ENCODE measurements around the gene UFD1.
A peak's percentile ranks its signal among the peaks of the same experiment; 100 is the strongest.

Gene UFD1

DNA sequence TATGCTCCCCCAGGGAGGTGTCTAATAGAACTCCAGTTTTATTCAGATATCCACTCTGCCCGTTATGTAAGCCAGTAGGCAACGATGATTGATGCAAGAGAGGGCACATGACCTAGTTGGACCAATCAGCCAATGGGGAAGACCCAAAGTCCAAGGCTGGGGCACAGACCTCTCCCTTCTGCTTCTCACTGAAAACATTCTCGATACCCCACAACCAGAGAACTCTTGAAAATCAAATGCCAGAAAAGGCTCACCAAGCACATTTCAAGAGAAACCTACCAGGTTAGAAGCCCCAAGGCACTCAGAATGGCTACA is 54.9 kb downstream of the UFD1 start:
- DNase-seq (ENCODE audit: low spot score) = no peak

- no peak for DNase-seq (ENCODE audit: low spot score)
Observed at GRCh38 chr22:19422440-19423301, 56.3 kb downstream of the UFD1 start.

GRCh38 chr22:19420321-19420720 is 58.7 kb downstream of the UFD1 start:
- DNase-seq (ENCODE audit: low spot score) = no peak

DNA sequence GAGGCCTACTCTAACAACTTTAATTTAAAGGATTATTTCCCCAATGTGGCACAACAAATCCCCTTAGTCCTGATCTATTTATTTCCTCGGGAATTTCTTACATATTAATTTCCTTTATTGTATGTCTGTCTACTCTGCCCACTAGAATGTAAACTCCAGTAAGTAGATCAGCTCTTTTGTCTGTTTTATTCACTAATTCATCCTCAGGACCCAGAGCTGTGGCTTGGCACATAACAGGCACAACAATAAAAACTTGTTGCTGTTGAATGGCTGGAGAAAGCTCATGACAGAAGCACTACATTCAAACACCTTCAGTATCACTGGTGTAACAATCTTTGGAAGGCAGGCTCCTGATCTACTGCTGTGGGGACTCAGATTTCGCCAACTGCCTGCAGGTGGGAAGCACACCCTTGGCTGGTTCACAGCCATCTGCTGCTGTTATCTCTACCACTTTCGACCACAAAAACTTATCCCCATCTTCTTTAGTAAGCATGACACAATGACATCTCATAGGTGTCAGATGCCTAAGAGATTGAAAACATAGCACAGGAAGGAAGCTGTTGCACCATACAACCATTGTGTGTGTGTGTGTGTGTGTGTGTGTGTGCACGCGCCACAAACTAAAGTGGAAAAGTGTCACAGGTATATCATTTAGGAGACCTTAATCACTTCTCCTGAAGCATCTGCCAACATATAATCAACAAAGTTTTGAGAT is 59.4 kb downstream of the UFD1 start:
- no peak for DNase-seq (ENCODE audit: low spot score)

DNA sequence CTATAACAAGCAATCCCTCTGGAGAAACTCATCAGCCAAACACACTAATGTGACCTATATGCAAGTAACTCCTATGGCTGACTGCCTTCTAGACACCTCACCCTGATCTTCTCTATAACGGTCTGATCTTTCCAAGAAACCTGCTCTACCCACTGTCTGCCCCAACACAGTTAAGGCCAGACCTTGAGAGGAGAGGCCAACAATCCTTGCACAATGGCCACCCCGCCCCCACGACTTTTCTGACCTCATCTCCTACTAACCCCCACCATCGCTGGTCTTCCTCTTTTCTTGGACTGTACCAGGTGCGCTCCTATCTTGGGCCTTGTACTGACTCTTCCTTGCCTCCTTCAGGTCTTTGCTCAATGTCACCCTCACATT is 59.9 kb downstream of the UFD1 start:
- no peak for DNase-seq (ENCODE audit: low spot score)

DNA sequence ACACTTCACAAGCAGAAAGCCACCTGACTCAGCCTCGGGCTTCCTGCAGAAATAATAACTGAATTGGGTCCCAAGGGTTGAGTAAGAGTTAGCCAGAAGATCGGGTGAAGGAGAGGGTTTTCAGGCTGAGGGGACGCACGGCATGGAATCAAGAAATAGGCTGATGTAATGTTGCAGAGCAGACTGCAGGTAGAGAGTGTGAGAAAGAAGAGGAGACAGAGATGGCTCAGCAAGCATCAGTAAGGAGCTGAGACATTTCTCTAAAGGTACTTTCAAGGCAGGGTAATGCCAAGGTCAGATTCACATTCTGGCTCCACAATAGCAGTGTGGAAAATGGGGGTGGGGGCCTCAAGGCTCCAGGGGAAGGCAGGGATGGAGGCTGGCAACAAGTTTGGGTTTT is 66.1 kb downstream of the UFD1 start:
- DNase-seq (ENCODE audit: low spot score) = no peak

DNA sequence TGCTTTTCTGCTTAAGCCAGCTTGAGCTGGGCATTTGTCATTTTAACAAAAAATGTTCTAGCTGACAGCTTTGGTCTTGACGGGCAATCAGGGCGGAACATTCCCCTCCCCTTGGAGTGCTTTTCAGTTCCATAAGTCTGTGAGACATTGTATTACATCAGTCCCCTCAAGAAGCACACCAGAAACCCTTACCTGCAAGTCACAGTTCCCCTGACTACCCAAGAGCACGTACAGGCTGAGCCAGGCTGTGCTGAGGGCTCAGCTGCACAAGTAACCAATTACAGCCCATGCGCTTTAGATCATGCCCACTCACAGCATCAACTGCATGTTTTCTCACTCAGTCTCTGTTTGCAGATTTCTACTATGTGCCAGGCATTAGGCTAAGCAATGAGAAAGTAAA is 66.5 kb downstream of the UFD1 start:
- no peak for DNase-seq (ENCODE audit: low spot score)

DNA sequence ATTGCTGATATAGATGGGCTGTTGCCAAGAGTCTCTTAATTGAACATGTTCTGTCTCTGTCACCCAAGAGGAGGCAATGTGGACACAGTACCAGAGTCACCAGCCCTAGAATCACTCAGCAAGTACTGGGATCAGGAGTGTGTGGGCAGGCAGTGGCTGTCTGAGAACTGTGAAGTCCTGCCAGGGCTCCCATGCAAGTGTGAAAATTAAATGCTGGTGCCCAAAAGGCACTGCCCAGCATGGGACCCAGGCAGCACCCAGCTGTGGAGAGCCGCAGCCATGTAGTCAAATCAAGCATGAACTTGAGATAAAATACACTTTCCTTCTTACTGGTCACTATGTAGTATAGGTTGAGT is 67.3 kb downstream of the UFD1 start:
- no peak for DNase-seq (ENCODE audit: low spot score)

- peak; percentile 17 for DNase-seq (ENCODE audit: low spot score)
Observed at GRCh38 chr22:19410941-19411689, 67.9 kb downstream of the UFD1 start.

GRCh38 chr22:19407649-19408606 is 71.1 kb downstream of the UFD1 start:
- DNase-seq (ENCODE audit: low spot score) = no peak

DNA sequence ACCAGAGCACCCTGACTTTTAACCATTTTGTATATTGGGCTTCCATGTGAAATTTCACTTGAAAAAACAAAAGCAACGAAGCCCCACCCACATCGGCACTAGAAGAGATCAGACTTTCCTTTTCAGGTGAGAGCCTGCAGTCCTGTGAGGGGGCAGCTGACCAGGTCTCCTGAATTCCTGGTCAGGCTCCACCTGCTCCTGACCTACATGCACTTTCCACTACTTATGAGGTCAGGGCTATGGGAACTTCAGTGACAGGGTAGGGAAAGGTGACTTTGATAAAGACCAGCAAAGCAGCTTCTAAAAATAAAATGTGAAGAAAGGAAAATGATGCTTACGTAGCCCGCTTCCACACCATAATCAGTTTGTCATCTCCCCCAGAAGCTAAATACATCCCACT is 72.1 kb downstream of the UFD1 start:
- DNase-seq (ENCODE audit: low spot score) = no peak

- DNase-seq (ENCODE audit: low spot score) = no peak
Observed at GRCh38 chr22:19406281-19406811, 72.6 kb downstream of the UFD1 start.

- DNase-seq (ENCODE audit: low spot score) = no peak
Observed at GRCh38 chr22:19405652-19406051, 73.3 kb downstream of the UFD1 start.

- no peak for DNase-seq (ENCODE audit: low spot score)
Observed at GRCh38 chr22:19405133-19405532, 73.9 kb downstream of the UFD1 start.

DNA sequence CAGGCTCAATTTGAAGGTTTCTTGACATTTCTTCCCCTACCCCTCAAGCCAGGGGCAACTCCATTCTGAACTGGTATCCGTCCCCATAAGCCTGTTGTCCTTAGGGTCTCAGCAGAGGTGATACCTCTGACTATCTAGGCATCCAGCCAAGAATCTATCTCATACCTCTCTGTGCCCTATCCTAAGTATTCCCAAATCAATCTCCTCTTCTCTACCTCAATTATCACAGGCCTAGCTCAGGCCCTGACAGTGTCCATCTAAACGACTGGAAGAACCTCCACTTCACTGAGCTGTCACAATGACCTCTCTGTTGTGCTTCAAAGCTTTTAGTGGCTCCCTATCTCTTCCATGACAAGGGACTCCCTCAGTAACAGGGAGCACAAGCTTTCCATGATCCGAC is 74.3 kb downstream of the UFD1 start:
- DNase-seq (ENCODE audit: low spot score) = no peak

GRCh38 chr22:19402642-19403191 is 76.3 kb downstream of the UFD1 start:
- no peak for DNase-seq (ENCODE audit: low spot score)

GRCh38 chr22:19401483-19401882 is 77.5 kb downstream of the UFD1 start:
- DNase-seq (ENCODE audit: low spot score) = no peak

DNA sequence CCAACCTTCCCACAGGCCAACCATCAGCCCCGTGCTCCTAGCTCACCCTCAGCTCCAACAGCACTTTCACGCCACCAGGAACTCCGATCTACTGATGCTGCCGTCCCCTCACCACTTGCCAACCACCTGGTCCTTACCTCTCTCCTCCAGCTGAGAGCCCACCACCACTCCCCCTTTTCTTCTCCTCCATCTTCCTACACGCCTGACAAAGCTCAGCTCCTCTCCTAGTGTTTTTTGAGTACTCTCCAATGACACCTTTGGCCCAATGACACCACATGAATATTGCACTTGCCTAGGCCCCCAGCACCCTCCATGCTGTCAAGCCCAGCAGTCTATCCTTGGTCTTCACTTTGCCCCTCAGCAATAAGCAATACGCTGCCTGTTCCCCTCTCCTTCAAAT is 78.1 kb downstream of the UFD1 start:
- no peak for DNase-seq (ENCODE audit: low spot score)
